Neural cell (in vitro differentiated cells): ENCODE measurements around the gene NUP210L.
"Not testable (repeated sequence)": the region's sequence is repeated elsewhere in the genome, so short reads cannot be mapped to it uniquely, and the experiment has no call there.

ENCODE experiments used
- EZH2 ChIP-seq: fragments of 200-600, 300-800 bp; shearing (Covaris generic), sonication (generic); IDR thresholded peaks from 2 replicates; pipeline ENCODE4 v1.6.1; 2014; ENCODE audit warnings: antibody characterized with exemption, low read length, borderline replicate concordance, mild to moderate bottlenecking; ENCODE audit not compliant: insufficient read depth, poor library complexity, severe bottlenecking
- TF ChIP-seq, protein P1 (sequence below): fragments of 450-650 bp; IDR thresholded peaks from 2 replicates; pipeline ENCODE4 v1.5.1; 2014; ENCODE audit warnings: antibody characterized with exemption, mild to moderate bottlenecking, moderate library complexity; ENCODE audit not compliant: poor library complexity, severe bottlenecking

DNA sequence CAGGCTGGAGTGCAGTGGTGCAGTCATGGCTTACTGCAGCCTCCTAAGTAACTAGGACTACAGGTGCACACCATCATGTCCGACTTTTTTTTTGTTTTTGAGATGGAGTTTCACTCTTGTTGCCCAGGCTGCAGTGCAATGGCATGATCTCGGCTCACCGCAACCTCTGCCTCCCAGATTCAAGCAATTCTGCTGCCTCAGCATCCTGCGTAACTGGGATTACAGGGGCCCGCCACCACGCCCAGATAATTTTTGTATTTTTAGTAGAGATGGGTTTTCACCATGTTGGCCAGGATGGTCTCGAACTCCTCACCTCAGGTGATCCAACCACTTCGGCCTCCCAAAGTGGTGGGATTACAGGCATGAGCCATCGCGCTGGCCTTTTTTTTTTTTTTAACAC, 158.0 kb downstream of the NUP210L start:
- TF ChIP-seq, protein P1, sequence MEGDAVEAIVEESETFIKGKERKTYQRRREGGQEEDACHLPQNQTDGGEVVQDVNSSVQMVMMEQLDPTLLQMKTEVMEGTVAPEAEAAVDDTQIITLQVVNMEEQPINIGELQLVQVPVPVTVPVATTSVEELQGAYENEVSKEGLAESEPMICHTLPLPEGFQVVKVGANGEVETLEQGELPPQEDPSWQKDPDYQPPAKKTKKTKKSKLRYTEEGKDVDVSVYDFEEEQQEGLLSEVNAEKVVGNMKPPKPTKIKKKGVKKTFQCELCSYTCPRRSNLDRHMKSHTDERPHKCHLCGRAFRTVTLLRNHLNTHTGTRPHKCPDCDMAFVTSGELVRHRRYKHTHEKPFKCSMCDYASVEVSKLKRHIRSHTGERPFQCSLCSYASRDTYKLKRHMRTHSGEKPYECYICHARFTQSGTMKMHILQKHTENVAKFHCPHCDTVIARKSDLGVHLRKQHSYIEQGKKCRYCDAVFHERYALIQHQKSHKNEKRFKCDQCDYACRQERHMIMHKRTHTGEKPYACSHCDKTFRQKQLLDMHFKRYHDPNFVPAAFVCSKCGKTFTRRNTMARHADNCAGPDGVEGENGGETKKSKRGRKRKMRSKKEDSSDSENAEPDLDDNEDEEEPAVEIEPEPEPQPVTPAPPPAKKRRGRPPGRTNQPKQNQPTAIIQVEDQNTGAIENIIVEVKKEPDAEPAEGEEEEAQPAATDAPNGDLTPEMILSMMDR, result not testable (repeated sequence)
- TF ChIP-seq EZH2, result not testable (repeated sequence)
